Activated naive CD4-positive, alpha-beta T cell (primary cell): ENCODE data around the gene NPW.

Experiments used
- DNase-seq, 4 experiments: peaks; one replicate each; lab custom pipeline; 2025; lab: John Stamatoyannopoulos, UW

Gene NPW

GRCh38 chr16:1984347-1985225 lies 35.0 kb upstream of the NPW start:
- no peak for DNase-seq

DNA sequence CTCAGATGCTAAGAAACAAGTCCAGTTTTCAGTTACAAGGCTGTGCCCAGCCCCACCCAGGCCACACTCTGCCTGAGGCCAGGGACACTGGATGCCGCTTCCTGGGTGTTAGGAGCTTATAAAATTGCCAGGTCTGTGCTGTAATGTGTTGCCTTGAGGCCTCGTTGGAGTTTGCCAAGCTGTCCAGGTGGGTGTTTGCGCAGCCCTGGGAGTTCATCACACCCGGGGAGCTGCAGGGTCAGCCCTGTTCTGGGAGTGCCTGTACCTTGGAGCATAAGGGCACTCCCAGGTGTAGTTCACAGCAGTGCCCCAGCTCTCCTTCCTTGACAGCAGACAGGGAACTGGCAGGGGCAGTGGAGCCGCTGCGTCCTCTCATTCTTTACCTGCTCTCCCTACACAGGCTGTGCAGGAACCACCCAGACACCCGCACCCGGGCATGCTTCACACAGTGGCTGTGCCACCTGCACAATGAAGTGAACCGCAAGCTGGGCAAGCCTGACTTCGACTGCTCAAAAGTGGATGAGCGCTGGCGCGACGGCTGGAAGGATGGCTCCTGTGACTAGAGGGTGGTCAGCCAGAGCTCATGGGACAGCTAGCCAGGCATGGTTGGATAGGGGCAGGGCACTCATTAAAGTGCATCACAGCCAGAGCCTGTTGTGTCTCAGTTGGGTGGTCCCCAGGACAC lies 34.0 kb upstream of the NPW start:
- DNase-seq = no peak

DNA sequence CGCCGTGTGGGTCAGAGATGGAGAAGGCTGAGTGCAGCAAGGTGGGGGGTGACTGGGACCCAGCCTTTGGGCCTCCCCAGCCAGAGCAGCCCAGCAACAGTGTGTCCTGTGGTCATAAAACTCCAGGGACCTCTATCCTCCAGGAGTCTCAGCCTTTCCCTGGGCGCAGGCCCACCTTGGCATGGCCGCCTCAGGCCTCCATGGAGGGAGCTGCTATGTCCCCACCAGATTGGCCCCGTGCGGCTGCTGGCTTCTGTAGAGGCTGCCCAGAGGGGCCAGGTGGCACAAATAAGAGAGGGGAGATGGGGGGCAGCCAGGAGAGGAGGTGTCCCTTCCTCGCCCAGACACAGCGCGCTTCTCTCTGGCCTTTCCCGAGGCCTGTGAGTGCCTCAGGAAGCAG lies 32.4 kb upstream of the NPW start:
- DNase-seq = no peak

DNA sequence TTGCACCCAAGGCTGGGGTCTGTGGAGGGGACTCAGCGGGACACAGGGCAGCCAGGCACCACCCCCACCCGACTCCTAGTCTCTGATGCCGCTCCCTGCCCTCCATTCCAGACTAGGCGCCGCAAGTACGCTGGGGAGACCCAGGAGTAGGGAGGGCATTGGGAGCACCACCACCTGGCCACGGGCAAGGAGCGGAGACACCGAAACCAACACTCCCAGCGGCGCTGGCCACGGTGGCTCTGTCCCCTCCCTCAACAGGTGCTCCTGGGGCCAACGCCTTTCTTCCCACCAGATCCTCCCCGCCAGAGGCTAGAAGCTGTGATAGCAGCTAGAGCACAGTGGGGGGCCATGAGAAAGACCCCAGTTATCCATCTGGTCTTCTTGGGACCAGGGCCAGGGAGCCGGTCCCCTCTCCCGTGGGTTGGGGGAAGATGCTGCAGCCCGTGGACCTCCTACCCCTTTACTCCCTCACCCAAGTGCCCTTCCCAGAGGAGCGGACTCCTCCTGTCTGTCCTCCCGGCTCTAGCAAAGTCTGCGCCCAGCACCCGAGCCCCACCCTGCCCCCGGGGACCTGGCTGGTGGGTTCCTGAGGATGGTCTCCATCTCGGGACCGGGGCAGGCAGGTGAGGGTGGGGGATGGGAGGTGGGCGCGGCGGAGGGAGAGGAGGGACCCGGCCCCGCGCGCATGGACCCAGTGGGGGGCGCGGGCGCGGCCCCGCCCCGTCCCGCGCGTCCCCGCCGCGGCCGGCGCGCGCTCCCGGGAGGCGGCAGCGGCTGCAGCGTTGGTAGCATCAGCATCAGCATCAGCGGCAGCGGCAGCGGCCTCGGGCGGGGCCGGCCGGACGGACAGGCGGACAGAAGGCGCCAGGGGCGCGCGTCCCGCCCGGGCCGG lies 30.1 kb upstream of the NPW start, which contains the start of gene SYNGR3:
Gene SYNGR3, plus strand, starts transcription at position 762 of the 892 bp plus-strand sequence. CDS start 133 bp downstream, outside the sequence.
- no peak for DNase-seq

GRCh38 chr16:1990101-1990350 lies 29.6 kb upstream of the NPW start:
- DNase-seq = no peak

GRCh38 chr16:1990351-1991134 lies 29.0 kb upstream of the NPW start:
- no peak for DNase-seq

GRCh38 chr16:1991135-1991551 lies 28.4 kb upstream of the NPW start:
- peak in 2 of 4 experiments; percentile 20 to 33 for DNase-seq

- no peak for DNase-seq
Observed at GRCh38 chr16:1991588-1991947, 28.0 kb upstream of the NPW start.

DNA sequence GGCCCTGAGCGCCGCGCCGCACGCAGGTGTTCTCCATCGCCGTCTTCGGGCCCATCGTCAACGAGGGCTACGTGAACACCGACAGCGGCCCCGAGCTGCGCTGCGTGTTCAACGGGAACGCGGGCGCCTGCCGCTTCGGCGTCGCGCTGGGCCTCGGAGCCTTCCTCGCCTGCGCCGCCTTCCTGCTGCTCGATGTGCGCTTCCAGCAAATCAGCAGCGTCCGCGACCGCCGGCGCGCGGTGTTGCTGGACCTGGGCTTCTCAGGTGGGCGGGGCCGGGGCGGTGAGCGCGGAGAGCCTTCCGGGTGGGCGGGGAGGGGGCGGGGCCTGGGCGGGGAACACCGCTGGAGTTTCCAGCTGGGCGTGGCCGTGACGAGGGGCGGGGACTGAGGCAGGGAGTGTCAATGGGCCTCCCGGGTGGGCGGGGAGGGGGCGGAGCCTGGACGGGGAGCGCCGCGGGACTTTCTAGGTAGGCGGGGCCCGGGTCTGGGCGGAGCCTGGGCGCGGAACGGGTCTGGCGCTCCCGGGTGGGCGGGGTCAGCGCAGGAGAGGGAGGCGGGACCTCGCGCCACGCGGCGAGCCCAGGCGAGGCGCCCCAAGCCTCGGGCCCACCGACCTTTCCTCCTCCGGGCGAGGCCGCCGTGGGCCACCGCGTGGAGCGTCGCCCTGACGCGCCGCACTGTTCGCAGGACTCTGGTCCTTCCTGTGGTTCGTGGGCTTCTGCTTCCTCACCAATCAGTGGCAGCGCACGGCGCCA lies 27.5 kb upstream of the NPW start:
- peak; percentile 96 to 99 (median 97) for DNase-seq

- no peak for DNase-seq
Observed at GRCh38 chr16:1992704-1993317, 26.8 kb upstream of the NPW start.

GRCh38 chr16:1993731-1994131 lies 25.9 kb upstream of the NPW start:
- no peak for DNase-seq

GRCh38 chr16:1997494-1998359 lies 21.9 kb upstream of the NPW start:
- DNase-seq = no peak

DNA sequence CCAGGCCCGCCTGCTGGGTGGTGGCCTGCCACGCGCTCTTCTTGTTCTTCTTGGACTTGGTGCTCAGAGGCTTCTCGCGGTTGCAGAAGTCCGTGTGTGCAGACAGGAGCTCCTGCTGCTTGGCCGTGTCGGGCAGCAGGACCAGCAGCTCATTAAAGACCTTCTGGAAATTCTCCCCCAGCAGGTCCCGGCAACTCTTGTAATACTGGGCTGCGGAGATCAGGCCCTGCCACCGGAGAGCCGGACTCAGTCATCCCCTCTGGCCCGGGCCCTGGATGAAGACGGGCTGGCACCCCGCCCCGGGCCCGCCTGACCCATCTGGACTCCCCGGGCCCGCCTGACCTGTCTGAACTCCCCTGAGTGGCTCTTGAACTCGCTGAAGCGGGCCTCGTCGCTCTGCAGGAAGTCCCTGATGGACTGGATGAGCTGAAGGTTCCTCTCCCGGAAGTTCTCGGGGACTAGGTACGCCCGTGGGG lies 21.2 kb upstream of the NPW start:
- no peak for DNase-seq

DNA sequence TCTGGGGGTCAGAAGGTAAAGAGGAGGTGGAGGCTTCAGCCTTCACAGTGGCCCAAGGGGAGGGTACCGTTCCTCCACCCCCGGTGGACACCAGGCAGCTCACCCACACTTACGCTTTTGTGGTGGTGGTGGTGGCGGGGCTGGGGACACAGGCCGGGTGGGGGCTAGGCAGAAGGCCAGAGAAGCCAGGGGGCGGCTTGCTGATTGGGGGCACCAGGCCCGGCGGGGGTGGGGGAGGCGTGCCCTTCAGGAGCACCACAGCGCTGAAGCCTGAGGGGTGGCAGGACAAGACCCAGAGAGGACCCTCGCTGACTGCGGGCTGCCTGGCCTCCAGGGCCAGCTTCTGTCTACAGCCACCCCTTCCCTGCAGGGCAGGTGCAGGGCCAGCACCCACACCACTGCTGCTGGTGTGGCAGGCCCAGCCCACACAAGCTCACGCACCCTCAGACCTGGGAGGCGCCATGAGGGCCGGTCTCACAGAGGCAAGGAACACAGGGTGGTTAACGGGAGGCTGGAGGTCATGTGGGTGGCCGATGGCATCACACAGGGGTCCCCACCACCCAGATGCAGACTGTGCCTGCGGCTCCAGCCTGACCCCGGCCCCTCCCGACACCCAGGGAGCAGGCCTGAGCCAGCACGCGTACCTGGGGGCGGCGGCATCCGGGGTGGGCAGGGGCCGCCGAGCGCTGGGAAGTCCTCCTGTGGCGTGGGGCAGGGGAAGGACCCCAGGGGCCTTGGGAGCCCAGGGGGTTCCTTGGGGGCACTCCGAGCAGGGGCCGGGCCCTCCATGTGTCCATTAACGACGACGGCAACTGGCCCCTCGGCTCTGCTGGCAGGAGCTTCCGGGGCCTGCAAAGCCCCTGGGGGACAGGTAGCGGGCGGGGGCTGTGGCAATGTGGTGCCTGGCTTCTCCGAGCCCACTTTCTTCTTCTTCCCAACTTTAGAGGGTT lies 20.5 kb upstream of the NPW start:
- DNase-seq = no peak

GRCh38 chr16:1999866-2000514 lies 19.6 kb upstream of the NPW start:
- no peak for DNase-seq

GRCh38 chr16:2001035-2001434 lies 18.6 kb upstream of the NPW start:
- no peak for DNase-seq

DNA sequence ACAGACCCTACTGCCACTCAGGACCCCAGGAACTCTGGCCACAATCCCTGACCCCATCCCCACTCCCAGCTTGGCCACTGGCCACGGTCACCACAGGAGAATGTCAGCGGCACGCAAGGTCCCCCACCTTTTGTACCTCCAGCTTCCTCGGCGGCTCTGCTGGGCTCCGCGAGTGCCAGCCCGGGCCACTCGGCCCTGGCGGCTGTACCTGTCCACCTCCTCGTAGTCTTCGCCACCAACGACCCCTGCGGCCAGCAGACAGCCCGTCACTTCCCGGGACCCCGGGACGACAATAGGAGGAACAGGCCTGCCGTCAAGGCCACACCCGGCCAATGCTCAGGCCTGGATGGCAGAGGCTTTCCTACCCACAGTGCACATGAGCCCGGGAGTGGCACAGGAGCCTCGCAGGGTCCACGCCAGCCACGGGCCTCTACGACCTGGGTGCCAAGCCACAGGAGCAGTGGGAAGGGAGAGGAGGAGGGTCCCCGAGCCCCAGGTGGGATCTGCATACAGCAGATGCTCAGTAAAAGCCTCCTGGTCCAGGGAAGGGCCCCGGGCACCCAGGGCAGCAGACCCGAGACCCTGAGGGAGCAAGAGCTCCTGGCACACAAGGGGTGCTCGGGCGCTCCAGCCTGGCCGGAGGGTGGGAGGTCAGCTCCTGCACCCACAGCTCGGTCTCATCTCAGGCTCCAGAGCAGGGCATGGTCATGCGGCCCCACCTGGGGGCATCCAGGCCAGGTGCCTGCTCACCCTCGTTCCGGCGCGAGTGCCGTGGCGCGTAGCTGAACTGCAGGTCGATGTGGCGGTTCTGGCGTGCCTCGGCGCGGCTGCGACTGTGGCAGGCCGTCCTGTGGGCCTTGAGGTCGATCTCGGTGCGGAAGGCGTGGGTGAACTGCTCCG lies 17.9 kb upstream of the NPW start:
- no peak for DNase-seq
